ENCODE data around the gene PKP3.

DNA sequence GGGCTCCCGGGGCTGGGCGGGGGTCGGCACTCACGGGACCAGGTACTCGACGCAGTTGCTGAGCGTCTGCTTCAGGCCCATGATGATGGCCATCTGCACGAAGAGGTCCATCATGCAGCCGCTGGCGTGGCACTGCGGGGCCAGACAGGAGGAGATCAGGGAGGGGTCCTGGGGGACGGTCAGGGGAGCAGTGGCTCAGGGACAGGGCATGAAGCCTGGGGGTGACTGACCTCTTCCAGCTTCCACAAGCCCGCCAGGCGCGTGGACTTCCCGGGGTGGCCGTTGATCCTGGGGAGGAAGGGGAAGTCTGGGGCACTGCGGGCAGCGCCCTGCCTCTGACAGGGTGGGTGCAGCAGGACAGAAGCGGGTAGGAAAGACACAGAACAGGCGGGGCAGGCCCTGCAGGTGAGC lies 26.9 kb downstream of the PKP3 start:
- TF ChIP-seq, protein P1, sequence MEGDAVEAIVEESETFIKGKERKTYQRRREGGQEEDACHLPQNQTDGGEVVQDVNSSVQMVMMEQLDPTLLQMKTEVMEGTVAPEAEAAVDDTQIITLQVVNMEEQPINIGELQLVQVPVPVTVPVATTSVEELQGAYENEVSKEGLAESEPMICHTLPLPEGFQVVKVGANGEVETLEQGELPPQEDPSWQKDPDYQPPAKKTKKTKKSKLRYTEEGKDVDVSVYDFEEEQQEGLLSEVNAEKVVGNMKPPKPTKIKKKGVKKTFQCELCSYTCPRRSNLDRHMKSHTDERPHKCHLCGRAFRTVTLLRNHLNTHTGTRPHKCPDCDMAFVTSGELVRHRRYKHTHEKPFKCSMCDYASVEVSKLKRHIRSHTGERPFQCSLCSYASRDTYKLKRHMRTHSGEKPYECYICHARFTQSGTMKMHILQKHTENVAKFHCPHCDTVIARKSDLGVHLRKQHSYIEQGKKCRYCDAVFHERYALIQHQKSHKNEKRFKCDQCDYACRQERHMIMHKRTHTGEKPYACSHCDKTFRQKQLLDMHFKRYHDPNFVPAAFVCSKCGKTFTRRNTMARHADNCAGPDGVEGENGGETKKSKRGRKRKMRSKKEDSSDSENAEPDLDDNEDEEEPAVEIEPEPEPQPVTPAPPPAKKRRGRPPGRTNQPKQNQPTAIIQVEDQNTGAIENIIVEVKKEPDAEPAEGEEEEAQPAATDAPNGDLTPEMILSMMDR (IDR thresholded peaks at IDR 0.05) = no peak
- no peak for TF ChIP-seq ZFX (IDR thresholded peaks at IDR 0.05; ENCODE audit: borderline replicate concordance)
